A204.1 (cell line): ENCODE measurements around the gene HECTD4.
"Not testable (repeated sequence)": the region's sequence is repeated elsewhere in the genome, so short reads cannot be mapped to it uniquely, and the experiment has no call there.

Experiments
- FAIRE-seq: peaks from 2 replicates; lab custom pipeline; 2012; peaks lifted over from hg19 to GRCh38; lab: Jason Lieb, UNC

The HECTD4 gene

DNA sequence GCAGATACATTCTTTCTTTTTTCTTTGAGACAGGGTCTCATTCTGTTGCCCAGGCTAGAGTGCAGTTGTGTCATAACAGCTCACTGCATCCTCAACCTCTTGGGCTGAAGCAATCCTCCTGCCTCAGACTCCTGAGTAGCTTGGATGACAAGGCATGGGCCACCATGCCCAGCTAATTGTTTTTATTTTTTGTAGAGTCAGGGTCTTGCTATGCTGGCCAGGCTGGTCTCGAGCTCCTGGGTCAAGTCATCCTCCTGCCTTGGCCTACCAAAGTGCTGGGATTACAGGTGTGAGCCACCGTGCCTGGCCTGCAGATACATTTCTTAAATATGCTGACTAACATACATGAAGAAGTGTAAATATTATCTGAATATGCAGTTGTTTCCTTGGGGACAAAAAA lies 115.8 kb downstream of the HECTD4 start:
- FAIRE-seq = no peak

GRCh38 chr12:112261559-112261958 lies 120.7 kb downstream of the HECTD4 start:
- no peak for FAIRE-seq

- no peak for FAIRE-seq
Observed at GRCh38 chr12:112258926-112259325, 123.3 kb downstream of the HECTD4 start.

GRCh38 chr12:112256780-112257179 lies 125.5 kb downstream of the HECTD4 start:
- FAIRE-seq = no peak

DNA sequence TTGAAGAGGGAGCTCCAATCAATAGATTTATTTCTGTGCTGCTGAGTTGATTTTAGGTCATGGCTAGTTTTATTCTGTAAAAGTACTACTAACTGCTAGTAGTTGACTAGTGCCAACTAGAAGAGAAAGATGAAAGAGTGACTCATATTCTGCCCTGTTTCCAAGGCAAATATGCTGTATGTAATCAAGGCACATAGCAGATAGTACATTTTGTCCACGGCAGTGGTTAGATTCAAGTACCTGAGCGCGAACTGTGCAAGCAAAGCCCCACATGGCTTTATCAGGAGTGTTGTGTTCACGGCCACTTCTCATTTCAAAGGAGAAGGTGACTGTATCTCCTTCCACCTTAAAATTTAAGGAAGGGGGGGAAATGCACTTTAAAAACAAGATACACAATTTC lies 130.0 kb downstream of the HECTD4 start:
- FAIRE-seq = no peak

GRCh38 chr12:112244902-112245301 lies 137.3 kb downstream of the HECTD4 start:
- not testable (repeated sequence) for FAIRE-seq

- no peak for FAIRE-seq
Observed at GRCh38 chr12:112243255-112244110, 138.7 kb downstream of the HECTD4 start.

GRCh38 chr12:112241176-112241575 lies 141.1 kb downstream of the HECTD4 start:
- no peak for FAIRE-seq

DNA sequence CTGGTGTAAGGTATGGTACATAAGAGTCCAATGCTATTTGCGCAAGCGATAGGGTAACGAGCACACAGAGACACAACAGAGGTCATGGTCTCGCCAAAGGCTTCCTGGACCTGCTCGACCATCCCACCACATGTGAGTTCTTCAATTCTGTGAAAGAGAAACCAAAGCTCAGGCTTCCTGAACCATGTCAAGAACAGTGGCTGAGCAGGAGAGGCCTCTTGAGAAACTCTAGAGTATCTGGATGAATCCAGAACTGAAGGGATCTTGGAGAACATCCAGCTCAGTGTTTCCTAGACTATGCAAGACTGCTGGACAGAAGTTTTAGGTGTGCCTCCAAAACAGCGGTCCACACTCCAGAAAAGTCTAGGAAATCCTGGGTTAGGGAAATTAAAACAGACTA lies 142.3 kb downstream of the HECTD4 start:
- FAIRE-seq = no peak

DNA sequence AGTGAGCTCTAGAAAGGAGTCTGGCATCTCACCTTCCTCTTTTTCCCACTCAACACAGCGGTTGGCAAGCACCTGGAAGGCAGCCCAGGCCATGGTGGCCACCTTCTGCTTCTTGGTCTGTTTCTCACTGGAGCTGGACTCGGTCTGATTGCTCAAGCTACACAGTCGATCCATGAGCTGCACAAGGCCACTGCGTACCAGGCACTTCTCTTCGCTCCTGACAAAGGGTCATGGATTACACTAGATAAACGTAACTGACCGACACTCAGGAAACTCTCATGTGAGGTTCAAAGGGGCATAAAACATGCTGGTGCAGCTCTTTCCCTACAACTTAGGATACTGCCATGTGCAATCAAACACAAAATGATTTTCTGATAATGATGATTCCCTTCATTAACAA lies 143.2 kb downstream of the HECTD4 start:
- no peak for FAIRE-seq

- FAIRE-seq = no peak
Observed at GRCh38 chr12:112238441-112238840, 143.8 kb downstream of the HECTD4 start.

GRCh38 chr12:112236786-112237185 lies 145.4 kb downstream of the HECTD4 start:
- no peak for FAIRE-seq

GRCh38 chr12:112236386-112236785 lies 145.8 kb downstream of the HECTD4 start:
- no peak for FAIRE-seq

GRCh38 chr12:112234303-112234702 lies 147.9 kb downstream of the HECTD4 start:
- no peak for FAIRE-seq

DNA sequence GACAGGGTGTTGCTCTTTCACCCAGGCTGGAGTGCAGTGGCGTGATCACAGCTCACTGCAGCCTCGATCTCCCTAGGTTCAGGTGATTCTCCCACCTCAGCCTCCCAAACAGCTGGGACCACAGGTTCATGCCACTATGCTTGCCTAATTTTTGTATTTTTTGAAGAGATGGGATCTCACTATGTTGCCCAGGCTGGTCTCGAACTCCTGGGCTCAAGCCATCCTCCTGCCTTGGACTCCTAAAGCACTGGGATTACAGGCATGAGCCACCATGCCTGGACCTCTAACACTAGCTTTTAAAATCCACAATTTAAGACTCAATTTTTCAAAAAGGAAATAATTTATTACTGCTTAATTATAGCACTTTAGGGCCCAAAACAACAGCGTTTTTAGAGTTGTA lies 149.0 kb downstream of the HECTD4 start:
- FAIRE-seq = no peak

DNA sequence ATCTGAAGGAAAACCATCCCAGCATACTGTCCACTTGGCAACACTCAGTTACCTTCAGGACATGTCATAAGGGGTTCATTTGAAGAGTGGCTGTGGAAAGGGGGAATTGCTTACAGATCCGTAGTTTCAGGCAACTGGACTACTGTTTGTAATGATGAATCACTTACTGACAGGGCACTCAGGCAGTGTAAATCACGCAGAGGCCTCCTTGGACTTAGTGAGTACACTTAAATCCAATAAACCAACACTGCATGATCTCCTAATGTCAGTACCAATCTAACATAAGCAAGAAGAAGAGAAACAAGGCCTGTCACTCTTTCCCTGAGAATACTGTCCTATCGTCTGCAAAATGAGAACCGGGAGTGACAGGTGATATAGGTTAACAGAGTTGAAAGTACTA lies 152.1 kb downstream of the HECTD4 start:
- no peak for FAIRE-seq

DNA sequence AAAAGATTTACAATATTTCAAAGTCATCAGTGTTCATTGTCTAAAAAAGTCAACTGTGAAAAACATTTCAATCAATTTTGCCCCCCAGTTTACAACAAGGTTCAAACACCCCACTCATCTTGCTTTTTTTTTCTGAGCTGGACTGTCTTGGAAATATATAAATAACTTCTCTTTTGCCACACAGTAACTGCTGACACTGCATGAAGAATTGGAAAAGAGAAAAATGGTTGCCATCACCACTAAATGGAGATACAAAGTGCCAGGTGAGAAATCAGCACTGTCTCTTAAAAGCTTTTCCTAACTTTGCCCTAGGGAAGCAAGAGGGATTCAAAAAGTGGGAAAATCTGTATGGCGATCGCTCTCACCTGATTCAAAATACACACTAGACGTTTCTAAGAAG lies 155.5 kb downstream of the HECTD4 start:
- FAIRE-seq = no peak

GRCh38 chr12:112220628-112221027 lies 161.6 kb downstream of the HECTD4 start:
- not testable (repeated sequence) for FAIRE-seq

- no peak for FAIRE-seq
Observed at GRCh38 chr12:112219195-112219594, 163.0 kb downstream of the HECTD4 start.

DNA sequence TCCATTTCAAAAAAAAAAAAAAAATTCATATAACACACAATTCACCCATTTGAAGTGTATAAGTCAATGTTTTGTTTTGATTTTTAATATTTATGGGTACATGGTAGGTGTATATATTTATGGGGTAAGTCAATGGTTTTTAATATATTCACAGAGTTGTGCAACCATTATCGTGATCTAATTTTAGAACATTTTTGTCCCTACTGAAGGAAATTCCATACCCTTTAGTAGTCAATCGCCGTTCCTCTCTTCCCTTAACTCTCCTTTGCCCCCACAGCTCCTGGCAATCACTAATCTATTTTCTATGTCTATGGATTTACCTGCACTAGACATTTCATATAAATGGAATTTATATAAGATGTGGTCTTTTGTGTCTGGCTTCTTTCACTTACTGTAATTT lies 164.1 kb downstream of the HECTD4 start:
- FAIRE-seq = no peak

DNA sequence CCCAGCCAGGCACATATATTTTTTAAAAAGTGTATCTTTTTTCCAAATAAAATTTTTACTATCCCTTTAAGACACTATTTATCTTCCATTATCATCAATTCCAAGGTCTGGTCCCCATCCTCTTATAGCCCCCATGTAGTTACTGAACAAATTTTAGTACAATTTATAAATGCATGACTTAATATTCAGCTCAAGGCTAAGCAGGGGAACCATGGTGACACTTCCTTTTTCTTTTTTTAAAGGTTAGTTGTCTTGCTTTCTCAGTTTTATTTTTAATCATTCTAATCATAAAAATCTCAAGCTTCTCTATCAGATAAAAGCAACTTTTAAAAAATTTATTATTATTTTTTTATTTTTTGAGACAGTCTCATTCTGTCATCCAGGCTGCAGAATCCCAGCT lies 164.6 kb downstream of the HECTD4 start:
- FAIRE-seq = no peak

DNA sequence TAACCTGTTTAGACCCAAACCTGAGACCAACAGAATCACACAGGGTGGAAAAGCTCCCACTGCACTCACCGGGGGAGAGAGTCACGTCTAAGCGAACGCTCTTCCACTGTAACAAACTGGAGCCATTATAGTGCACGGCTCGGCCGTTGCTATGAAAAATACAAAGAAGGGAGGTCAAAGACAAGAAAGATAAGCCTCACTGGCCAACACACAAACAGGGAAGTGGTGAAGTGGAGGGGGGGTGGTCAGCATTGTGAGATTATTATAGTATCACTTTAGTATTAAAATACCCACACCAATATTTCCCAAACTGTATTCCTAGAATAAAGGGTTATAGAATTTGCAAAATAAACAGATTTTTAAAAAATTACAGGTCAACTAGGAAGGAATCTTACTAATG lies 166.0 kb downstream of the HECTD4 start:
- FAIRE-seq = no peak

DNA sequence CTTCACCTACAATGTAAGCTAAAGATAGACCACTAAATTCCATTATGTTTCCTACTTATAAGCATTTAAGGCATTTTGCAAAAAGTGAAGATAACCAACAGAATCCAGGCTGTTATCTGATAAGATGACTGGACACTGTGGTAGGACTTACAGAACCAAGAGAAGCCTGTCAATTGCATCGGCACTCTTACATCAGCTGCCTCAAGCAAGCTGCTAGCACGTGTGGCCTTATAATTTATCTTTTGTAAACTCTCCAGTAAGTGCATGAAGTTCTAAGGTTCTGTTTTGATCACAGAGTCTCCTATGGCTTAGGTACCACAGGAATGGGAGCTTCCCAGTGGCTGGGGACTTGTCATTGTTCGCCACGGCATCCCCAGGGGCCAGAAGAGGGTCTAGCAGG lies 168.2 kb downstream of the HECTD4 start:
- no peak for FAIRE-seq

DNA sequence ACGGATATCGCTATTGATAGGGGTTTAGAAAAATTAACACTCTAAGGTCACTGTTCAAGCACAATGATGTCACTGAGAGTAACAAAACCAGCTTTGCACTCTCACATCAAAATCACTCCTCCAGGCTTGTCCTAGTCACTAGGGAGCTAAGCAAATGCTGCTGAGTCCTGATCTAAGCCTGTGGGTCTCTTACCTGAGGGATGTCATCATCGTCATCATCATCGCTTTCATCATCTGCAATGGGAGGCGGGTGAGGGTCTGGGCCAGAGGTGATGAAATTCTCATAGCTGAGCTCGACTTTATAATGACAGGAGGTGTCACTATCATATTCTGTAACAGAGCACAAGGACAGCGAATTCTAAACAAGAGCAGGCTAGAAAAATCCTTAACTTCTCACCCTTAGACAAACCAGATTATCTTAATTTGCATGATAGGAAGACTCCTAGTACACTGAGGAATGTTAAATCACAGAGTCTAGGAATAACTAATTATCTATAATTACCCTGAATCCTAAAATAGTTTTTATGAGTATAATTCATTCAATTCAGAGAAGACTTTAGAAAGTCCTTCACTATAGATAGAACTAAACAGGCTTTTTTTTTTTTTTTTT lies 173.8 kb downstream of the HECTD4 start:
- no peak for FAIRE-seq
